SIG-M5 (cell line): ENCODE results near the gene PHACTR3.
"Not testable (repeated sequence)": the region's sequence is repeated elsewhere in the genome, so short reads cannot be mapped to it uniquely, and the experiment has no call there.

Source experiments
- DNase-seq: peaks from one replicate; lab custom pipeline; 2025; lab: John Stamatoyannopoulos, UW

Gene PHACTR3

DNA sequence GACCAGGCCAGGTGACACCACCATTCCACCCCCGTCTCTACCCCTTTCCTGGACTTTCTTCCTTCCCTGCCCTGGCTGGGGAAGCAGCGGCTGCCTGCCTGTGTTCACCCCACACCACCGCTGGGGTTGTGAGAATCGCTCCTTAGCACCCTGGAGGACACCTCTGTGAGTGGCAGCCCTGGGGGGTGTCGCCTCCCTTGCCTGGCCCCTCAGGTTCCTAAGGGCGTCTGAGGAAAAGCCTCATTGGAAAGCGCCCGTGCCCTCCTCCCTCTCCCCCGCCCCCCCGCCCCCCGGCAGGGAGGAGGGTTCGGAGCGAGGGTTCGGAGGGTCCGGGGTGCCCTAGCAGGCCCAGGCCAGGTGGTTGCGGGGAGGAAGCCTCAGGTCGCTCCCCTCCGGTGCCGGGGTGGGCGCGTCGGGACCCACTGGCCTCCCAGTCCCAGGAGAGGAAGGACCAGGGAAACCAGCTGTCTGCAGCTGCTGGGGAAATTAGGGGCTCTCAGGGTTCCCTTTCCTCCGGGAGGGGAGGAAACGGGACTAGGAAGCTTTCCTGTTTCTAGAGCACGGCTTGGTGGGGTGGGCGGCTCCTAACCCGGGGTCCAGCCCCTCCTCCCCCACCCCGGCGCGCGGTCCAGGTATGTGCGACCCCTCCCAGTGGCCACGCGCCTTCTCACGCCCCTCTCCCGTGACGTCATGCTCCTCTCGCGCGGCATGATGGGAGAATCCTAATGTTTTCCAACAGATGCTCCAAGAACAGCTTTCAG is at the start of gene PHACTR3:
TSS of gene PHACTR3 (plus strand) at position 760 of the 761 bp plus-strand sequence. CDS start 475 bp downstream, outside the sequence.
- no peak for DNase-seq

DNA sequence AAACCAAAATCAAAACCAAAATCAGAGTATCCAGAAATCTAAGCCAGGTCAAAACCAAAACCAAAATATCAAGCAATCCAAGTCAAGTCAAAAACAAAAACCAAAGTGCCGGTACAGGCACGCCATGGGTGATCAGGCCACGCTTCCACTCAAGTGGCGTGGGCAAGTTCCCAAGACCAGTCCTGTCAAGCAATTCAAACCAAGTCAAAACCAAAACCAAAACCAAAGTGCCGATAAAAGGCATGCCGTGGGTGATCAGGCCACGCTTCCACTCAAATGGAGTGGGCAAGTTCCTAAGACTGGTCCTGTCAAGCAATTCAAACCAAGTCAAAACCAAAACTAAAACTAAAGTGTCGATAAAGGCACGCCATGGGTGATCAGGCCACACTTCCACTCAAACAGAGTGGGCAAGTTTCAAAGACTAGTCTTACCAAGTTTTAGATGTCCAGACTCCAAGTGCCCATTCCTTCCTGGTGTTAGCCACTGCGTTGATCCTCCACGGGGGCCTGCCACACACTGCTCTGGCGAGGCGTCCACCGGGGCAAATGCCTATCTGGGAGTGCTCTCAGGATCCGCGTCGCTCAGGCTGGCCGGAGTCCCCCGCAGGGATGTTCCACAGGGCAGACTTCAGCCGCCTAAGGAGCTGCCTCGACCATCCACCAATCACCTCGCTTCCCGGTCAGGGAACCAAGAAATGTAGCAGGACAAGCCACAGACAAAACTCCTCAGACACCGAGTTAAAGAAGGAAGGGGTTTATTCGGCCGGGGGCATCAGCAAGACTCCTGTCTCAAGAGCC is 46.4 kb upstream of the PHACTR3 start:
- not testable (repeated sequence) for DNase-seq

GRCh38 chr20:59559024-59559817 is 45.1 kb upstream of the PHACTR3 start:
- DNase-seq: no peak

- no peak for DNase-seq
Measured at GRCh38 chr20:59559863-59560262, 44.5 kb upstream of the PHACTR3 start.

- no peak for DNase-seq
Measured at GRCh38 chr20:59560588-59561227, 43.6 kb upstream of the PHACTR3 start.

DNA sequence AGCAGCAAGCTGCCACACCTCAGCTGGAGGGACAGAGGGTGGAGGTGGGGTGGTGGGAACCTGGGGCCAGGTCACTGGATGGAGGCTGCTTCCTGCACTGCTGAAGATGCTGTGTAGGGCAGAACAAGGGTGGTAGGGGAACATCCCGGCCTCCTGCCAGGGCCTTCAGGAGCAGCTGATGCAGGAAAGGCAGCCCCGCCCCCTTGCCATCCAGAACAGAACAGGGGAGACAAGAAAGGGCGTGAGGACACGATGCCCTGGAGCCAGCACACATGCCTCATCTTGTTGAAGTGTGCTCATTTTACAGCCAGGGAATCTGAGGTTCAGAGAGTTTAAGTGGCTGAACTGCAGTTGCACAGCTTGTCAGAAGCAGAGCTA is 43.1 kb upstream of the PHACTR3 start:
- no peak for DNase-seq

DNA sequence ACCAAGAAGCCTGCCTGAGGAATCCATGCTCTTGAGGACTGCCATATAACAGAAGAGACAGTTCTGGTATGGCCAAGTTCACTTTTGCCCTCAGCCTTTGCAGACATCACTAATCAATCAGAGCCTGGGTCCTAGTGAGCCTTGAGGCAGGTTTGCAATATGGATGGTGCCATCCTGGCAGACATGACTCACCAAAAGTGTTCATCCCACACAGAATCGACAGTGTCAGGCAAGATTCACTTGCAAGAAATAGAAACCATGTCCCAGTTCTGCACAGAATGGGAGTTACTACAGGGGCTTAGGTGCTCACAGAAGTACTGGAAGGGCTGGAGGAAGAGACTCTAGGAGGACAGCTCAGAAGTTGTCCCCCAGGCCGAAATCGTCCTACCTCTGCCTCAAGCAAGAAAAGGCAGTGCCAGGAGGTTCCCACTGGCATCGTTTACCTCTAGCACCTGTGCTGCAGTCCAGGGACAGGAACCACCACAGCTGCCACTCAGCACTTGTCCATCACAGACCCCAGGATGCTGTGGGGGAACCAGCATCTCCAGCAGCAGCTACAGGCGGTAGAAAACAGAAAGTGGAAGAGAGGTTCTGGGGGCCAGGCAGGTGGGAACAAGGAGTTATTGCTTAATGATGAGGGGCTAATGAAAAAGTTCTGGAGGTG is 42.6 kb upstream of the PHACTR3 start:
- no peak for DNase-seq

GRCh38 chr20:59564171-59564570 is 40.2 kb upstream of the PHACTR3 start:
- DNase-seq: no peak

DNA sequence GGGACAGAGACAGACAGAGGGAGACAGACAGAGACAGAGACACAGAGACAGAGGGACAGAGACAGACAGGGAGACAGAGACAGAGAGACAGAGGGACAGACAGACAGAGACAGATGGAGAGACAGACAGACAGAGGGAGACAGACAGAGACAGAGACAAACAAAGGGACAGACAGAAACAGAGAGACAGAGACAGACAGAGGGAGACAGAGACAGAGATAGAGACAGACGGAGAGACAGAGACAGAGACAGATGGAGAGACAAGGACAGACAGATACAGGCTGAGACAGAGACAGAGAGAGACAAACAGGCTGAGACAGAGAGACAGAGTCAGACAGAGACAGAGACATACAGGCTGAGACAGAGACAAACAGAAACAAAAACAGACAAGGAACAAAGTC is 39.4 kb upstream of the PHACTR3 start:
- no peak for DNase-seq

DNA sequence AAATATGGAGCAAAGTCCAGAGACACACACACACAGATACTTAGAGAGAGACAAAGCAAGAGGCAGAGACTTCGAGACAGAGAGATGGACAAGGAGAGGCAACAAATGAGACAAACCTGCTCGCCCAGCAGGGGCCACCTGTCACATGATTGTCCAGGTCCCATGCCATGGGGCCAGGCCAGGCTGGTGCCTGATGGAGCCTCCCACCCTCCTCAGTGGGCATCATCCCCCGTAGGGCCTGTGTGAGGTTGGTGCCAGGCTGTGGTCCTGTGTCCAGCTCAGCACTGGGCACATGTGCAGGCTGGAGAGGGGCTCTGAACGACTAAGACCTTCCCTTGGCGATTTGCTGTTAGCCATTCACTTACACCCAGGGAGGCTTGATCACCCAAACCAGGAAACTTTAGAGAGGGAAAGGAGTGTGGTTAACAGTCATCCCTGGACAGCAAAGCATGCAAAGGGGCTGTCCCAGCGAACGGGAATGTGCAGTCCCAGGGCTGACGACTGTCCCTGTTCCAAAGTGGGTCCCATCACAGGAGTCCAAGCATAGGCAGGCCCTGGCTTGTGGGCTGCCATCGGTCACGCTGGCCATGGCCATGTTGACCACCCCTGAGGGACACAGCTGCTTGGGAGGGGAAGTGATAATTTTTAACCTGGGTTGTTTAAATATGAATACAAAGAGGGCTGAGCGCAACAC is 38.4 kb upstream of the PHACTR3 start:
- no peak for DNase-seq

DNA sequence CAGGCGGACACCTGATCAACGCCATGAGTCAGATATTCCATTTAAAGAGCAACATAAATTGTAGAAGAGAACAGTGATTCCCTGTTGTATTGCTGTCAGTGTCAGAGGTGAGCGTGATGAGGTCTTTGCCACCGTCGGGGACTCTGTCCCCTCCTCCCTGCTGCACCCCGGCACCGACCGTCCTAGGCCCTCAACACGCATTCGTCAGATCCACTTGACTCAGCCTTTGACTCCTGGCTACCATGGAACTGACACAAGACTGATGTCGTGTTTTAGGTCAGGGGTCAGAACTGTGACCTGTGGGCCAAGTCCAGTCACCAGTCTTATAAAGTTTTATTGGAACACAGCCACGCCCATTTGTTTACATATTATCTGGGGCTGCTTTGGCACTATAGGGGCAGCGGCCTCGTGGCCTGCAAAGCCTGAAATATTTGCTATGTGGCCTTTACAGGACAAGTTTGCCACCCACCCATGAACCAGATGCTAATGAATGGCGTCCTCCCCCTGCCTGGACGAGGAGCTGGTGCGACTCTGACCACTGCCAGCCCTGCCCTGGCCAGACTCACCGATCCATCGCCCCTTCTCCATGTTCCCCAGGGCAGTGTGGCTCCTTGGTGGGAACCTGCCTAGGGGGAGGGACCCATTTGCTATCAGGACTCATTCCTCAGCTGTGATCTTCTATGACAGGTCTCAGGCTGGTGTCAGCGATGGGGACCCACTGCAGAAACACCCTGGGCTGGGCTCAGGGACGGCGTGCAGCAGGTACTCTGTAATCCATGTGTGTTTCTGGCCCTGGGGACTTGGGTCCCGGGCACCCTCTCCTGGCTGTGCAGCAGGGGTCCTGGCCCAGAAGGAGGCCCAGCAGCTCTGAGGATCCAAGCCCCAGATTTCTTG is 37.5 kb upstream of the PHACTR3 start:
- DNase-seq: no peak

DNA sequence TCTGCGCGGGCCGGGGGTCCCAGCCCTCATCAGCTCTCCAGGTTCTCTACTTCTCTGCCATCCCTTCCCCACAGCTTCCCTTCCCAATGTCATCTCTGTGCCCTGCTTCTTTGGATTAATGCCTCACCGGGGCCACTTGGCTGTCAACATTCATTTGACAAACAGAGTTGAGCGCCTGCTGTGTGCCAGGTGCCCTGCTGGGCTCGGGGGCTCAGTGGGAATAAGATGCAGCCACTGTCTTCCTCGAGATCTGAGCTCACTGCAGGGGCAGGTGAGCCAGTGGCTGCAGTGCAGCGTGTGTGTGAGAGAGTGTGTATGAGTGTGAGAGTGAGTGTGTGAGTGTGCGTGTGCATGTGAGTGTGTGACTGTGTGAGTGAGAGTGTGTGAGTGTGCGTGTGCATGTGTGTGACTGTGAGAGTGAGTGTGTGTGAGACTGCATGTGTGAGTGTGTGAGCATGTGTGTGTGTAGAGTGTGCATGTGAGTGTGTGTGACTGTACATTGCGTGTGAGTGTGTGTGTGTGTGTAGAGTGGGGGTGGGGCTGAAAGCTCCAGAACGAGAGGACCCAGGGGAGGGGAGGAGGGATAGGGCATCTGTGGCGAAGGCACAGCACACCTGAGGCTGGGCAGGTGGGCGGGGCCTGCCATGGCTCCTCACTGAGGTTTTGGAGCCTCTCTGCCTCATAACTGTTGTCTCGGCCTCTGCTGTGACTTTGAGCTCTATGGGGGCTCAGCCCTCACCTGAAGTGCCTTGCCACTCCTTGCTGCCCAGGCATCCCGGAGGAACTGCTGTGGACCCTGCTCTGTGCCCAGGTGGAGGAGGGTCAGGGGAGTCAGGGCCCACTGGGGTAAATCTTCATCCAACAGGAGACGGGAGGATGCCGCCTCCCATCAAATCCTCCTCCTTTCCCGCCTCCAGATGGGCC is 36.5 kb upstream of the PHACTR3 start:
- DNase-seq: no peak

- DNase-seq: no peak
Measured at GRCh38 chr20:59568509-59569024, 35.8 kb upstream of the PHACTR3 start.

GRCh38 chr20:59569305-59569704 is 35.0 kb upstream of the PHACTR3 start:
- no peak for DNase-seq

DNA sequence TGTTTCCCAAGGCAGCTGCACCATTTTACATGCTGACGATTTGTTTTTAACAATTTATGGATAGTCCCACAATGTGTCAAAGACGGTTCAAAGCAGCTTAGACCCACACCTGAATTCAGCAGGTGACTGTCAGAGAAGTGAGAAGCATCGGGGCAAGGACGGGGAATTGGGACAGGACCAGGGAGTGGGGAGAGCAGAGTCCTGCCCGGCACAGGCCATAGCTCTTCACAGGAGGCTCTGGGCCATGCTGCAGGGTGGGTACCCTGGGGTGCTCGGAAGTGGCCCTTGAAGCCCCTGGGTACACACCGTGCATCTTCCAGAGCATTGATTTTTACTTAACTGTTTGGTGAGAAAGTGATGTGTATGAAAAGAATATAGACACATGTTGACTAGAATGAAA is 33.2 kb upstream of the PHACTR3 start:
- no peak for DNase-seq

DNA sequence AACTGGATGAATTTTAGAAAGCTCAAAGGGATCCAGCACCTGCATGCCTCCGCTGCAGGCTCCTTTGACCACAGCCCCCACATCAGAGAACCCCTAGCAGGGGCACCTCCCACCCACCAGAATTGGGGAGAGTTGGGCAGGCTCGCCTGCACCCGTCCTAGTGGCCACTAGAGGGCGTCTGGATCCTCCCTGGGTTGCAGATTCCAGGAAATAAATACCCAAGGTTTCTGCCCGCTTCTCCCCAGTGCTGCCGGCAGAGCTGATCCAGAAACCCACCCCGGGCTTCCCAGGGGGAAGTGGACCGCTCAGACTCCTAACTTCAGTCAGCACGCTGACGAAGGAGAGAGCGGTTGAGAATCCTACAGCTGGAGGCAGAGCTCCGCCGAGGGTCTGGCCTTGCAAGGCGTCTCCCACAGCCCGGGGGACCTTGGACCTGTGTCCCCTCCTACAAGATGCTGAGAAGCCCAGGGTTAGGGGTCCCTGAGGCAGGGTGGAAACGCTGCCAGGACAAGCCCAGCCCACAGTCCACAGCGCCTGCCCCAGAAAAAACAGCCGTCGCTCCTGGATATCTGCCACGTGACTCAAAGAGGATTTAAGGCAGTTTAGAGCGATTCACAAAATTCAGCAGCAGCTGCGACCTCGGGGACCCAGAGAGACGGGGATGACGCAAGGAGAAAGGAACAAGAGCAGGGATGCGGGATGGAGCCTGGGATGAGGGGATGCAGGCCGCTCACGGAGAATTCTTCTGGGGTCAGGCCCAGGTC is 32.6 kb upstream of the PHACTR3 start:
- DNase-seq: no peak

GRCh38 chr20:59572515-59572914 is 31.8 kb upstream of the PHACTR3 start:
- no peak for DNase-seq

DNA sequence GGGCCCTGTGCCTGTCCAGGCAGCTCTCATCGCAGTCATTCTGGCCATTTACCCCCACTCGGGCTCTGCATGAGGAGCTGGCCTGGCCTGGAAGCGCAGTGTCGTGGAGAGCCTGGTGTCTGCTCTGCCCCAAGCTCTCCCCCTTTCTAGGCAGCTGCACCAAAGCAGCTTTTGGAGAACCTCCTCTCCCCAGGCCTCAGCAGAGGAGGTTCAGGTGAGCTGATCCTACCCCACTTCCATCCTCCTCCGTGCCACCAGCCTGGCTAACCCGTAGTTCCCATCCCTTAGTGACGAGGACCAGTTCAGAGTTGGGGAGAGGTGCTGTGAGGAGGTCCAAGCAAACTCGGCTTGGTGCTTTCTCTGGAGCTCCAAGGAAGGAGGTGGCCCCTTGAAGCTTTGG is 30.5 kb upstream of the PHACTR3 start:
- no peak for DNase-seq
